Measurements from ENCODE around the gene ARMC2.

- TF ChIP-seq EZH2 (IDR thresholded peaks at IDR 0.05; ENCODE audit: insufficient read depth, low read length) (no peak), CTCF (IDR thresholded peaks at IDR 0.05; ENCODE audit: insufficient read depth, low read depth, low read length) (no peak)
Observed at GRCh38 chr6:109008537-109009235, 160.5 kb downstream of the ARMC2 start.
